A673 (cell line): Measurements from ENCODE around the gene TBC1D22A.

Experiments used
- CTCF ChIP-seq: fragments of 300-800, 200-600 bp; sonication (generic); conservative IDR thresholded peaks from 2 replicates; pipeline ENCODE4 v1.5.1; 2017; ENCODE audit warnings: low read depth, mild to moderate bottlenecking, antibody characterized with exemption, low read length, moderate library complexity, mixed read lengths
- EZH2 ChIP-seq: fragments of 200-600 bp; sonication (generic); IDR thresholded peaks from 2 replicates; pipeline ENCODE4 v1.6.1; 2017; ENCODE audit warnings: borderline replicate concordance, low read depth, mild to moderate bottlenecking, mixed read lengths, antibody characterized with exemption, low read length; ENCODE audit not compliant: poor library complexity, severe bottlenecking

- no peak for TF ChIP-seq CTCF
- no peak for TF ChIP-seq EZH2
Measured at GRCh38 chr22:46887978-46888377, 125.5 kb downstream of the TBC1D22A start.
